GM12891 (cell line): ENCODE measurements around the gene ARHGAP24.
A peak's percentile ranks its signal among the peaks of the same experiment; 100 is the strongest.

Source experiments
- DNase-seq: peaks from one replicate; pipeline ENCODE4 v3.0.0; 2011; ENCODE audit warnings: low spot score; ENCODE audit not compliant: insufficient read length
- FAIRE-seq: peaks from 2 replicates; lab custom pipeline; 2011; peaks lifted over from hg19 to GRCh38; lab: Jason Lieb, UNC
- PAX5 ChIP-seq: IDR thresholded peaks from 2 replicates; pipeline ENCODE4 v1.6.1; 2011; ENCODE audit warnings: low read length, moderate library complexity, mild to moderate bottlenecking; ENCODE audit not compliant: insufficient read depth, severe bottlenecking
- POLR2A ChIP-seq: IDR thresholded peaks from 2 replicates; pipeline ENCODE4 v1.6.1; 2011; ENCODE audit warnings: low read depth, low read length, control low read depth
- POLR2AphosphoS5 ChIP-seq: IDR thresholded peaks from 2 replicates; pipeline ENCODE4 v1.6.1; 2011; ENCODE audit warnings: low read depth, low read length, control low read depth
- POU2F2 ChIP-seq: IDR thresholded peaks from 2 replicates; pipeline ENCODE4 v1.6.1; 2011; ENCODE audit warnings: low read depth, mild to moderate bottlenecking, control low read depth, low read length, moderate library complexity
- SPI1 ChIP-seq: IDR thresholded peaks from 2 replicates; pipeline ENCODE4 v1.6.1; 2011; ENCODE audit warnings: low read depth, low read length, control low read depth
- TAF1 ChIP-seq: IDR thresholded peaks from 2 replicates; pipeline ENCODE4 v1.6.1; 2011; ENCODE audit warnings: low read depth, low read length, control low read depth

The ARHGAP24 gene

DNA sequence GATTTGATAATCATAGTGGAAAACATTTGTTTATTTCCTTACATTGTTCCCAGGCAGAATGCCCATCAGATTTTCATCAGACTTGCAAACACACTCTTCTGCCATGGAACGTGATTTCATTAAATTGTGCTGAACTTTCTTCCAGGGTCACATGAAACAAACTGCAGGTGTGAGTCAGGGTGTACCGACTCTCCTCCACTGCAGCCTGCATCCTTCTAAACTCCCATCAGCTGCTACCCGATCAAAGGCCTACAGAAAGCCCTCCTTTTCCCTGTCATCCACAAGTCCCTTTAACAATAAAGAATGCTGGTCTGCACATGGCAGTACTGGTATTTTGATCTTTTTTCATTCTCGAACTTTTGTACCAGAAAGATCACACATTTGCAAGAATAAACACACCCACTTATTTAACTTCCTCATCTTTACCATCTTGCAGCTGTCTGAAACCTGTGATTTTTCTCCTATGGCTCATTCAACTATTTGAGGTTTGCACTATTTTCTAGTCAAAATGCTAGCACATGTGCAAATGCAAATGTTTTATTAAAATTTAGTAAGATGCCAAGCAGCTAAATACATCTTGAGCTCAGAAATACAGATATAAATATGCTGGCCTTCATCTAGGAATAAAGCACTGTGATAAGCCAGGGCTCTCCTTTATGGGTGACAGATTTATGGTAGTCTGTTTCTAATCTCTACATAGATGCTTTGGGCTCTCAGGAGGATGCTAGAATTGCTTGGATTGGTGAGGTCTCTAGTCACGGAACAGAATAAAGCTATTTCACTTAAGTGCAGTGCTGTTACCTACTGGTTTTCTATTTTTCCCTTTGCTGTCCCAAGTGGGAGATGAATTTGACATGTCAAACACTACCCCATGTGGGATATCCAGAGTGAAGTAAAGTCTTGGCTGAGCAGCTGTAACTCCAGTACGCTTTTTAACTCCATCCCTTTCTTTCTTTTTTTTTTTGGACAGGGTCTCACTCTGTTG is 25.8 kb upstream of the ARHGAP24 start:
- DNase-seq (no peak), FAIRE-seq (peak; percentile 16)
- TF ChIP-seq SPI1 (no peak), POLR2A (no peak), POLR2AphosphoS5 (no peak), TAF1 (no peak), PAX5 (no peak)

DNA sequence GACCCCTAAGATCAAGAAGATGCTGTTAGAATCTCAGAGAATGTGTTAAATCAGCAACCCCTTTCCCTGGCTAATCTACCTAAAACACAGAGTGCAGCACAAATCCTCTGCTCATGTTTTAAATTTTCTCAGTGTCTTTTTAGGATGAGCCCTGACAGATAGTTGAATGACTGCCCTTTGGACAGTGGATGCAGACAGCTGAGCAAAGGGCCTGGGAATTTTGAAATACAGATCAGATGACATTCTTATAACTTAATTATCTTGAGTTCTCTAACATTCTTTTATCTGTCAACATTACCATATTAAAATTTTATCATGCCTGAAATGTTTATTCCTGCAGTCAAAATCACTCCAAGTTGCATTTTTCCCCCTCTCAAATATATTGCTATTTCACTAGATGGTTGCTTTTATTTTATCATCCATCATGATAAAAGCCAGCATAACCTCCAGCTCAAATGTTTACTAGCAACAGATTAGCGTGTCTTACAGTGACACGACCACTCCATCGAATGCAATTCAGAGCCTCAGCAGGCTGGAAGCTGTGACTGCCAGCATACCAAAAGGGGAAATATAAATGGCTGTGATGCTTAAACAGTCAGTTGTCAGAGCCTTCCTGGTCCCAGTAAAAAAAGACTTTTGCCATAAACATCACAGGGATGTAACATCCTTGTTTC is 22.8 kb upstream of the ARHGAP24 start:
- FAIRE-seq, result no peak
- TF ChIP-seq SPI1 (no peak), POLR2A (no peak), POU2F2 (no peak), POLR2AphosphoS5 (no peak), PAX5 (no peak), TAF1 (no peak)
- DNase-seq, result no peak

DNA sequence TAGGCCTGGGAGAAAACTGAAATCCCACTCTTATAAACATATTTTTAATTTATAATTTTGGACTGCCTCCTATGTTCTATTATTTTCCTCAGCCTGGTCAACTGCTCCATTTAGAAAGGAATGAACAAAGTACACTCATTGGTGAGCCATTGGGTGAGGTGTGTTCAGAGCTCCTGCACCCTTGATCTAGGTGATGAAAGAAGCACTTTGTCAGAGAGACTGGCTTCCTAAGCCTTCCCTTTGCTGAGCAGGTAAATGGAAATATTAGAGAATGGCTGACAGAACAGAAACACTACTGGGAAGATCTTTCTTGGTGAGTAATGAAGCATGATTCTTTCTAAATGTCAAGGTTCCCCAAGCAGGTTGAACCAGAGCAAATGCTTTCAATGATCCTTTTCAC is 19.0 kb upstream of the ARHGAP24 start:
- DNase-seq, result no peak
- FAIRE-seq, result no peak
- TF ChIP-seq TAF1 (no peak), POLR2A (no peak), POLR2AphosphoS5 (no peak), POU2F2 (no peak), SPI1 (no peak), PAX5 (no peak)

DNA sequence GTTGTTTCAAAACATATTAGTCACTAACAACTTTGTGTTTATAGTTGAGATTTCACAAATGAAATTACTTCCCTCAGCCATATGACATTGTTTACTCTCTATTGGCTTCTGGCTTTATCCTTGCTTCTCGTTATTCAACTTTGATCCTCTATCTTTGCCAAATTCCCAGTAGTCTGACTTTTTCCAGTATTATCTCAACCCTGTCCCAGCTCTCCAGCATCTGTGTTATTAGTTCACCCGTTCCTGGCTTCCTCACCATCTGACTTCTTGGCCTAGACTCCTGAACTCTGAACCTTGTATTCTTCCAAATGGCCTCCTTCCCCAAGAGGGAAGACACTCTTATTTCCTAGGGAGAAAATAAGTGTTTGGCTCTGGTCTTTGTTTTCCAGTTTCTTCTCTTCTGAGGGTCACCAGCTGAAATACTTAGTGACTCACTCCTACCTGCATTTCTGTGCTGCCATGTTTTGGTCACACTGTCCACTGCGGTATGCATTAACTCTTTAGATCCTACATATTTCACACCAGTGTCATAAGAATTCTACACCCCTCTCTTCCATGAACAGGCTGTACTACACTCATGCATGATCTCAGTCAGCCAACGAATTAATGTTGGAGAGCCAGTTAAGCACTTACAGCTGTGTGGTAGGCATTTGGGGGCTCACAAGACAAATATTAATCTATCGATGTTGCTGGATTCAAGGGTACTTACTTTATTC is 17.0 kb upstream of the ARHGAP24 start:
- no peak for FAIRE-seq
- no peak for DNase-seq
- TF ChIP-seq TAF1 (no peak), POU2F2 (no peak), SPI1 (no peak), POLR2A (no peak), PAX5 (no peak)

DNA sequence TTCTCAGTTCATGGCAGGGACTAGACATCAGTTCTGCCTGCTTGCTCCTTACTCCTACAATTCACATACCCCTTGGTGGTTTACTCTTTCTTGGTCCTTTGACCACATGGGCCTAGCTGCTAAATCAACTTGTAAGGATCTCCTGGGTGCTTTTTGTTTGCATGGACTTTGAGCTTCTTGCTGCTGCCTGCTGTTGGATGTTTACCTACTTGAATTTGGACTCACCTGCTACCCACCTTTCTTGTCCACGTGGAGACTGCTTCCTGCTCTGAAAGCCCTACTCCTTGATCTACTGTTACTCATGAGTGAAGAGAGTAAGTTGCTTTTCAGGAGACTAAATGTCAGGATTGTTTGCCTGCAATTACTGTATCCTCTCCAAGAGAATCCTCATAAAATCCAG is 15.2 kb upstream of the ARHGAP24 start:
- TF ChIP-seq TAF1 (no peak), SPI1 (no peak), POLR2AphosphoS5 (no peak), PAX5 (no peak), POU2F2 (no peak), POLR2A (no peak)
- no peak for FAIRE-seq
- no peak for DNase-seq

DNA sequence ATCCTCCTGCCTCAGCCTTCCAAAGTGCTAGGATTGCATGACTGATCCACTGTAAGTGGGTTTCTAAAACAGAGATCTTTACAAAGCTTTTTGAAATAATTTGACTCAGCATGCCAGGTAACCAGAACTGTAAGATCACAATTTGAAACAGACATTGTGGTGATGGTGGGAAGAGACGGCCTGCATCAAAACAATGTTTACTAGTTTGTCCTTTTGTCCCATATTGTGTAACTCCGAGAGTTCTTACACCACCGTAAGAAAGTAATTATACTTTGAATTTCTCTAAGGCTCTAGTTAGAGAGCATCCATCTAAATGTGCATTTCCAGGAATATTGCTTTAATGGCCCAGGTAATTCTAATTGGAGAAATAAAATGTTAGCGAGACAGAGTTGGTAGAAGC is 594 bp upstream of the ARHGAP24 start:
- DNase-seq, result no peak
- TF ChIP-seq SPI1 (no peak), POU2F2 (no peak), POLR2A (no peak), POLR2AphosphoS5 (no peak), TAF1 (no peak), PAX5 (no peak)
- FAIRE-seq, result no peak

DNA sequence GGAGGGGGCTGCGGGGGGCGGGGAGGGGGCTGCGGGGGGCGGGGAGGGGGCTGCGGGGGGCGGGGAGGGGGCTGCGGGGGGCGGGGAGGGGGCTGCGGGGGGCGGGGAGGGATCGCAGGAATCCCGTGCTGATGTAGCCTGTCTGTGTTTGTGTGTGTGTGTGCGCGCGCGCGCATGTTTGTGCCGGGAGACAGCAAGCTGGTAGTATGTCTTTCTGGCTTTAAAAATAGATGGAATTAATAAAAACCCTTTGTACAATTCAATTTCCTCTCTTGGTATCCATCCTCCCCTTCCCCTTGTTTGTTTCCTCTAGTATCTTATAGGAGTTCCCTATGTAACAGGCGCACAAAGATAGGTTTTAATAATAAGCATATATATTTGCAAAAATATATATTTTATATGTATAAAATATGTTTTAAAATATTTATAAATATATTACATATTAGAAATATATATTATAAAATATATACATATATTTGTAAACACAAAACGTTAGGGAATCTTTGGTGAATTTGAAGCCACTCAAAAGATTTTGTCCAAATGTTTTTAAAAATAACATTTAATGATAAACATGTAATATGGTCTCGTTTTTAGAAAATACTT is 782 bp downstream of the ARHGAP24 start:
- TF ChIP-seq PAX5, result no peak
- TF ChIP-seq SPI1, result no peak
- TF ChIP-seq POLR2A, result no peak
- no peak for TF ChIP-seq TAF1
- no peak for TF ChIP-seq POLR2AphosphoS5
- no peak for TF ChIP-seq POU2F2
- FAIRE-seq, result peak; percentile 43
- DNase-seq, result no peak

DNA sequence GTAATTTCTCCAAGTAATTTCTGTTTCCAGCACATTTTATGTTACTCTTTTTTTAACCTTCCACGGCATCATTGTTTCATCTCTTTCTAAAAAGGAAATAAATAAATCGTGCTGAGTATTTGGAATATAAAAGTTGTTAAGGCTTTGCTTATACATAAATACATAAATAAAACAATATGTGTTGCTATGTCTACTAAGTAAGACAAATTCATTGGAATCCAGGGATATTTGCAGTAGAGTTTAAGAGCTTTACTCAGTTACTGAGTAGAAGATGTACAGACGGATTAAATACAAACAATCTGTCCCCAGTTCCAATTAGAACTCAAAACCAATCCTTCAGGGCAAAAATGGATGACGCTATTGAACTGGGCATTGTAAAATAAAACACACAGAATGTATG is 1.4 kb downstream of the ARHGAP24 start:
- DNase-seq (no peak), FAIRE-seq (no peak)
- TF ChIP-seq TAF1 (no peak), POLR2AphosphoS5 (no peak), PAX5 (no peak)

DNA sequence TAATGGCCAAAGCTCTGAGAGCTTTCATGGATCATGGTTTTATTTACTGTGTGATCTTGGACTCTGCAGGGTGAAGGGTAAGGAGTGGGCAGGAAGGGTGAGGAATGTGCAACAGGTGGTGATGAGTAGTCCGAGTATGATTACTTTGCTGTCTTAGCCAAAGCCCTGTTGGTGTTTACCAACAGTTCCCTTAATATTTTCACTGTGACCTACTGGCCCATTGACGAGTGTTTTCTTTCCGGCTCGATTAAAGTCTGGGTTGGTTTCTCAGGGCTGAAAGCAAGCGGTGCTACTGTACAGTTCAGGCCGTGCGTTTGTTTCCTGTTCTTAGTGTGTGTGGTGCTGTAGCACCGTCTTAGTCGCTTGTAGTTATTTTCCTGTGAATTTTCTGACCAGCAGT is 2.6 kb downstream of the ARHGAP24 start:
- peak; percentile 60 for FAIRE-seq
- no peak for DNase-seq
- TF ChIP-seq SPI1 (no peak), POLR2AphosphoS5 (no peak), POU2F2 (no peak), PAX5 (no peak), TAF1 (no peak), POLR2A (no peak)
